Kidney capillary endothelial cell (primary cell): ENCODE measurements around the gene TRIM8.

Experiments
- DNase-seq: peaks from one replicate; pipeline ENCODE4 v3.0.0-alpha.2; 2018; ENCODE audit warnings: low spot score

The TRIM8 gene

DNA sequence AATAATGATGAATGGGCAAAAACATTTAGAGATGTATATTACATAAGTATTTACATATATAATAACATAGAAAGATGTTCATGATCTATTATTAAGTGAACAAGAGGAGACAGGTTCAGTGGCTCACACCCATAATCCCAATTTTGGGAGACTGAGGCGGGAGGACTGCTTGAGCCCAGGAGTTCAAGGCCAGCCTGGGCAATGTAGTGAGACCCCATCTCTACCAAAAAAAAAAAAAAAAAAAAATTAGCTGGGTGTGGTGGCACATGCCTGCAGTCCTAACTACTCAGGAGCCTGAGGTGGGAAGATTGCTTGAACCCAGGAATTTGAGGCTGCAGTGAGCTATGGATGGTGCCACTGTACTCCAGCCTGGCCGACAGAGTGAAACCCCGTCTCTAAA, 57.5 kb downstream of the TRIM8 start:
- DNase-seq = no peak

DNA sequence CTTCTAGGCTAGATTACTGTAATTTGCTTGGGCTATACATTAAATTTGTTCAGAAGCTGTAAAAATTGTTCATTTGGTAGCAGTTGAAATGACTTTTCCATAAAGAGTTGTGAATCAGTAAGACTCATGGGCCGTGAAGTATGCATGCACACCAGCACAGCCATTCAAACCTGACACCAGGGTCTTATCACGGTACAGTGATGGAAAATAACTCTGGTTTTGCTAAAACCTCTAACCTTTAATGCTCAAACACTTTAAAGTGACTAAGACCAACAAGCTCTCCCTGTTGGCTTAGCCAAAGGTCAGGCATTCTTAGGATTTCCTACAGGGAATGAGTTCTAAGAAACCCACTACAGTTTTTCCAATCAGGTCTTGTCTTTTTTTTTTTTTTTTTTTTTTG, 58.5 kb downstream of the TRIM8 start:
- DNase-seq = no peak

DNA sequence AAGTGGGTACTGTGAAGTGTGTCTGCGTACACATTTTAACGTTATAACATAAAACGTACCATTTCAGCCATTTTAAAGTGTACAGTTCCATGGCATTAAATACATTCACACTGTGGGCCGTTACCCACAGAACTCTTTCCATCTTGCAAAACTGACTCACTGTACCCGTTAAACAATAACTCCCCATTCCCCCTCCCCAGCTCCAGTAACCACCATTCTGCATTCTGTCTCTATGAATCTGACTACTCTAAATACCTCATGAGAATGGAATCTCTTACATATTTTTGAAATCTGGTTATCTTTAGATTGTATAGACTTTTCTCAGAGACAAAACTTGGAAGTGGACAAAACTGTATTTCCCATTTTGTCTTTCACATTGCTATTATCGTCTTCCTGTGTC, 60.6 kb downstream of the TRIM8 start:
- DNase-seq = no peak

DNA sequence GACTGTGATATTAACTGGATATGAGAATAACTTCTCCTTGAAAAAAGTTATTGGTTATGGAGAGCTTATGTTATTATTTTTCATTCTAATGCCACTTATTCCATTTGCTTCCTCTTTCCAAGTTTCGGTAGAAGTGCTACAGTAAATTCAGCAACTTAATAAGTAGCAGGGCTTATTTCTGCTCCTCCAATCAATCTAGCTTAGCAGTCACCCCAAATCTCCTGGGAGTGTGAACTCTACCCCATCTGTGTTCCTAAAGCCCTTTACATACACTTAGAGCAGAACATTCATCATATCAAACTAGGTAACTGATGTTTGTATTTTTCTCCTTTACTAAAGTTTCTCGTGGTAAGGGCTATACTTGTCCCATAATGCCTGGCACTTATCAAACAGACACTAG, 61.3 kb downstream of the TRIM8 start:
- DNase-seq = no peak
